ENCODE data around the gene ZFYVE26. TPM values are rescaled to one million over a fixed set of nuclear protein-coding genes. Genes with fewer than 3 reads are reported as not detected.

Gene ZFYVE26
- total RNA-seq, 1 experiment from 2014 or later, result 20.5 TPM

- H3K4me3 ChIP-seq (ENCODE audit: low read depth, low read length, poor library complexity, severe bottlenecking), result no peak overlapping the region
- ChIA-PET POLR2A (ENCODE audit: low non-redundant PET) (no interaction called here), CTCF (no interaction called here)
- H3K27ac ChIP-seq (ENCODE audit: low read depth, low read length, poor library complexity, severe bottlenecking), result no peak overlapping the region
- TF ChIP-seq CTCF (conservative IDR thresholded peaks at IDR 0.05; ENCODE audit: low read depth, low read length) (no peak), EZH2 (IDR thresholded peaks at IDR 0.05; ENCODE audit: borderline replicate concordance, low read depth, low read length, poor library complexity, severe bottlenecking) (no peak)
- BruUV-seq (replicated peaks), result no TSS peak
- no peaks in the 10 kb centered on the region for H3K9me3 ChIP-seq (ENCODE audit: low read depth, low read length, poor library complexity, severe bottlenecking)
- no peaks in the 10 kb centered on the region for H3K36me3 ChIP-seq (ENCODE audit: insufficient read depth, low read length, poor library complexity, severe bottlenecking)
- intact Hi-C loops (cut with micrococcal nuclease; ENCODE audit: unreplicated experiment), result no loop called here
- DNase-seq (ENCODE audit: low spot score), result no peak
- H3K4me1 ChIP-seq (ENCODE audit: insufficient read depth, low read length, poor library complexity, severe bottlenecking), result no peaks in the 10 kb centered on the region
- peaks cover 10% of the 10 kb centered on the region for H3K27me3 ChIP-seq (replicated peaks; ENCODE audit: insufficient read depth, low read depth, low read length, poor library complexity)
These were observed 89.0 kb downstream of the ZFYVE26 start for GRCh38 chr14:67727361-67727760.

GRCh38 chr14:67725171-67725570 lies 91.2 kb downstream of the ZFYVE26 start:
- Histone ChIP-seq H3K9me3 (ENCODE audit: low read depth, low read length, poor library complexity, severe bottlenecking) (no peaks in the 10 kb centered on the region), H3K27me3 (replicated peaks; ENCODE audit: insufficient read depth, low read depth, low read length, poor library complexity) (peaks cover 10% of the 10 kb centered on the region), H3K4me1 (ENCODE audit: insufficient read depth, low read length, poor library complexity, severe bottlenecking) (peaks cover 3% of the 10 kb centered on the region), H3K36me3 (ENCODE audit: insufficient read depth, low read length, poor library complexity, severe bottlenecking) (no peaks in the 10 kb centered on the region), H3K27ac (ENCODE audit: low read depth, low read length, poor library complexity, severe bottlenecking) (no peak overlapping the region), H3K4me3 (ENCODE audit: low read depth, low read length, poor library complexity, severe bottlenecking) (no peak overlapping the region)
- DNase-seq (ENCODE audit: low spot score), result no peak
- ChIA-PET POLR2A (ENCODE audit: low non-redundant PET) (no interaction called here), CTCF (no interaction called here)
- intact Hi-C loops (cut with micrococcal nuclease; ENCODE audit: unreplicated experiment), result no loop called here
- no TSS peak for BruUV-seq (replicated peaks)
- no peak for TF ChIP-seq EZH2 (IDR thresholded peaks at IDR 0.05; ENCODE audit: borderline replicate concordance, low read depth, low read length, poor library complexity, severe bottlenecking)
- TF ChIP-seq CTCF (conservative IDR thresholded peaks at IDR 0.05; ENCODE audit: low read depth, low read length), result no peak

- H3K4me3 ChIP-seq (ENCODE audit: low read depth, low read length, poor library complexity, severe bottlenecking), result no peak overlapping the region
- no peak overlapping the region for H3K27ac ChIP-seq (ENCODE audit: low read depth, low read length, poor library complexity, severe bottlenecking)
- peaks cover 3% of the 10 kb centered on the region for H3K4me1 ChIP-seq (ENCODE audit: insufficient read depth, low read length, poor library complexity, severe bottlenecking)
- ChIA-PET POLR2A (ENCODE audit: low non-redundant PET) (interaction anchor here (0.6 kb wide), 1 partner anchor 94 kb away, joined by 3 read pairs; the partner anchor contains the start of gene ZFYVE26), CTCF (no interaction called here)
- TF ChIP-seq CTCF (conservative IDR thresholded peaks at IDR 0.05; ENCODE audit: low read depth, low read length) (no peak), EZH2 (IDR thresholded peaks at IDR 0.05; ENCODE audit: borderline replicate concordance, low read depth, low read length, poor library complexity, severe bottlenecking) (no peak)
- peak; percentile 27 for DNase-seq (ENCODE audit: low spot score)
- intact Hi-C loops (cut with micrococcal nuclease; ENCODE audit: unreplicated experiment), result no loop called here
- H3K36me3 ChIP-seq (ENCODE audit: insufficient read depth, low read length, poor library complexity, severe bottlenecking), result no peaks in the 10 kb centered on the region
- no TSS peak for BruUV-seq (replicated peaks)
- H3K27me3 ChIP-seq (replicated peaks; ENCODE audit: insufficient read depth, low read depth, low read length, poor library complexity), result peaks cover 10% of the 10 kb centered on the region
- H3K9me3 ChIP-seq (ENCODE audit: low read depth, low read length, poor library complexity, severe bottlenecking), result no peaks in the 10 kb centered on the region
These were observed 94.1 kb downstream of the ZFYVE26 start for GRCh38 chr14:67722293-67722692.

All from A673 (cell line).